GM18951 (cell line): Measurements from ENCODE around the gene KCNT2.
"Not testable (repeated sequence)": the region's sequence is repeated elsewhere in the genome, so short reads cannot be mapped to it uniquely, and the experiment has no call there.

Experiments
- POLR2A ChIP-seq: IDR thresholded peaks from 4 replicates; pipeline ENCODE4 v1.6.1; 2011; ENCODE audit warnings: mild to moderate bottlenecking; ENCODE audit not compliant: insufficient read length, insufficient read depth; ENCODE audit errors: extremely low read depth
- in situ Hi-C: fragments of 300-500 bp; cut with MboI; formaldehyde crosslinking; loops from one replicate; pipeline ENCODE4 v1.12.0; 2022; ENCODE audit warnings: low sequenced_read_pairs, mixed read lengths, inconsistent platforms; ENCODE audit not compliant: unreplicated experiment

Gene KCNT2

GRCh38 chr1:196317535-196318522 is 290.4 kb downstream of the KCNT2 start:
- in situ Hi-C loops = no loop called here
- no peak for TF ChIP-seq POLR2A

- in situ Hi-C loops = no loop called here
- no peak for TF ChIP-seq POLR2A
These were observed 295.5 kb downstream of the KCNT2 start for GRCh38 chr1:196312739-196313138.

GRCh38 chr1:196309386-196309785 is 298.9 kb downstream of the KCNT2 start:
- in situ Hi-C loops = no loop called here
- no peak for TF ChIP-seq POLR2A

GRCh38 chr1:196308176-196308575 is 300.1 kb downstream of the KCNT2 start:
- TF ChIP-seq POLR2A = no peak
- in situ Hi-C loops = no loop called here

- no peak for TF ChIP-seq POLR2A
- in situ Hi-C loops = no loop called here
These were observed 301.8 kb downstream of the KCNT2 start for GRCh38 chr1:196306421-196306820.

- in situ Hi-C loops = no loop called here
- TF ChIP-seq POLR2A = no peak
These were observed 303.0 kb downstream of the KCNT2 start for GRCh38 chr1:196305216-196305615.

GRCh38 chr1:196302981-196303380 is 305.3 kb downstream of the KCNT2 start:
- TF ChIP-seq POLR2A = no peak
- in situ Hi-C loops = no loop called here

GRCh38 chr1:196302420-196302819 is 305.8 kb downstream of the KCNT2 start:
- in situ Hi-C loops = no loop called here
- no peak for TF ChIP-seq POLR2A

- in situ Hi-C loops = no loop called here
- TF ChIP-seq POLR2A = no peak
These were observed 312.5 kb downstream of the KCNT2 start for GRCh38 chr1:196295766-196296165.

GRCh38 chr1:196278816-196279215 is 329.4 kb downstream of the KCNT2 start:
- no peak for TF ChIP-seq POLR2A
- in situ Hi-C loops = no loop called here

GRCh38 chr1:196277860-196278259 is 330.4 kb downstream of the KCNT2 start:
- no peak for TF ChIP-seq POLR2A
- in situ Hi-C loops = no loop called here

GRCh38 chr1:196271212-196271947 is 336.9 kb downstream of the KCNT2 start:
- no peak for TF ChIP-seq POLR2A
- in situ Hi-C loops = no loop called here

- in situ Hi-C loops = not testable (repeated sequence)
These were observed 345.2 kb downstream of the KCNT2 start for GRCh38 chr1:196263086-196263485.

GRCh38 chr1:196260270-196260669 is 348.0 kb downstream of the KCNT2 start:
- no peak for TF ChIP-seq POLR2A
- in situ Hi-C loops = no loop called here
